ENCODE measurements around the gene LTF. TPM values are rescaled to one million over a fixed set of nuclear protein-coding genes. Genes with fewer than 3 reads are reported as not detected.

LTF gene
- total RNA-seq, 1 donor from 2014 or later, result not detected

GRCh38 chr3:46492890-46493547 is 28.3 kb upstream of the LTF start:
- Histone ChIP-seq H3K27me3 (ENCODE audit: control insufficient read depth, insufficient read depth, low read length) (no peaks in the 10 kb centered on the region), H3K36me3 (ENCODE audit: control insufficient read depth, insufficient read depth, low read length) (no peaks in the 10 kb centered on the region), H3K4me3 (ENCODE audit: low read depth, low read length) (no peak overlapping the region)
- no peak for DNase-seq (ENCODE audit: low read depth)
- no peak for TF ChIP-seq CTCF (IDR thresholded peaks at IDR 0.05; ENCODE audit: insufficient read depth, low read length, poor library complexity, severe bottlenecking)

GRCh38 chr3:46491089-46492070 is 26.7 kb upstream of the LTF start:
- TF ChIP-seq CTCF (IDR thresholded peaks at IDR 0.05; ENCODE audit: insufficient read depth, low read length, poor library complexity, severe bottlenecking), result no peak
- H3K4me3 ChIP-seq (ENCODE audit: low read depth, low read length), result no peak overlapping the region
- H3K27me3 ChIP-seq (ENCODE audit: control insufficient read depth, insufficient read depth, low read length), result no peaks in the 10 kb centered on the region
- DNase-seq (ENCODE audit: low read depth), result no peak
- H3K36me3 ChIP-seq (ENCODE audit: control insufficient read depth, insufficient read depth, low read length), result no peaks in the 10 kb centered on the region

- Histone ChIP-seq H3K36me3 (ENCODE audit: control insufficient read depth, insufficient read depth, low read length) (no peaks in the 10 kb centered on the region), H3K27me3 (ENCODE audit: control insufficient read depth, insufficient read depth, low read length) (no peaks in the 10 kb centered on the region), H3K4me3 (ENCODE audit: low read depth, low read length) (no peak overlapping the region)
- DNase-seq (ENCODE audit: low read depth), result no peak
- TF ChIP-seq CTCF (IDR thresholded peaks at IDR 0.05; ENCODE audit: insufficient read depth, low read length, poor library complexity, severe bottlenecking), result no peak
Measured at GRCh38 chr3:46490338-46491084, 25.8 kb upstream of the LTF start.

- no peak overlapping the region for H3K4me3 ChIP-seq (ENCODE audit: low read depth, low read length)
- no peaks in the 10 kb centered on the region for H3K36me3 ChIP-seq (ENCODE audit: control insufficient read depth, insufficient read depth, low read length)
- no peak for DNase-seq (ENCODE audit: low read depth)
- no peak for TF ChIP-seq CTCF (IDR thresholded peaks at IDR 0.05; ENCODE audit: insufficient read depth, low read length, poor library complexity, severe bottlenecking)
- no peaks in the 10 kb centered on the region for H3K27me3 ChIP-seq (ENCODE audit: control insufficient read depth, insufficient read depth, low read length)
Measured at GRCh38 chr3:46489875-46490274, 25.2 kb upstream of the LTF start.

- TF ChIP-seq CTCF (IDR thresholded peaks at IDR 0.05; ENCODE audit: insufficient read depth, low read length, poor library complexity, severe bottlenecking), result no peak
- H3K27me3 ChIP-seq (ENCODE audit: control insufficient read depth, insufficient read depth, low read length), result no peaks in the 10 kb centered on the region
- no peaks in the 10 kb centered on the region for H3K36me3 ChIP-seq (ENCODE audit: control insufficient read depth, insufficient read depth, low read length)
- no peak for DNase-seq (ENCODE audit: low read depth)
- H3K4me3 ChIP-seq (ENCODE audit: low read depth, low read length), result no peak overlapping the region
Measured at GRCh38 chr3:46489381-46489780, 24.7 kb upstream of the LTF start.

All from kidney epithelial cell (primary cell).